Sigmoid colon (tissue), 7 donors: ENCODE data around the gene LRRC55. TPM values are rescaled to one million over a fixed set of nuclear protein-coding genes. Genes with fewer than 3 reads are reported as not detected.

Experiments
- DNase-seq: peaks from one replicate; pipeline ENCODE4 v3.0.0-alpha.2; 2019
- H3K27ac ChIP-seq, 4 donors: fragments of 200-600 bp; sonication (generic); one replicate each; pipeline ENCODE4 v1.5.1; 2016 to 2019; ENCODE audit warnings: mild to moderate bottlenecking in 1 of 4
- H3K27me3 ChIP-seq, 3 donors: fragments of 200-600 bp; sonication (generic); one replicate each; pipeline ENCODE4 v1.5.1; 2019; ENCODE audit warnings: mild to moderate bottlenecking in 1 of 3
- H3K36me3 ChIP-seq, 4 donors: fragments of 200-600 bp; sonication (generic); one replicate each; pipeline ENCODE4 v1.5.1; 2016 to 2019
- H3K4me1 ChIP-seq, 4 donors: fragments of 200-600 bp; sonication (generic); one replicate each; pipeline ENCODE4 v1.5.1; 2017 to 2019
- H3K4me3 ChIP-seq, 4 donors: fragments of 200-600 bp; sonication (generic); one replicate each; pipeline ENCODE4 v1.5.1; 2017 to 2019; ENCODE audit warnings: mild to moderate bottlenecking in 2 of 4, moderate library complexity in 1 of 4
- H3K9me3 ChIP-seq, 4 donors: fragments of 200-600 bp in 3 of 4; sonication (generic) in 3 of 4; one replicate each; pipeline versions ENCODE4 v1.5.1 to v1.6.1; 2013 to 2019
- CTCF ChIP-seq, 4 experiments: fragments of 450-650 bp in 3 of 4; fragments of 200-600 bp in 1 of 4; IDR thresholded peaks; one replicate each; pipeline ENCODE4 v1.5.1; 2016 to 2019; ENCODE audit warnings: antibody characterized with exemption in 4 of 4, mild to moderate bottlenecking in 3 of 4, moderate library complexity in 2 of 4
- EP300 ChIP-seq, 4 donors: sonication (generic); formaldehyde crosslinking; IDR thresholded peaks; one replicate each; pipeline ENCODE4 v1.6.1; 2017; ENCODE audit warnings: antibody characterized with exemption in 4 of 4
- POLR2A ChIP-seq, 2 donors: fragments of 450-650 bp; IDR thresholded peaks; one replicate each; pipeline ENCODE4 v1.6.1; 2016; ENCODE audit warnings: antibody characterized with exemption in 2 of 2, mild to moderate bottlenecking in 2 of 2, moderate library complexity in 2 of 2
- POLR2AphosphoS5 ChIP-seq, 4 donors: sonication (generic); formaldehyde crosslinking; IDR thresholded peaks; one replicate each; pipeline ENCODE4 v1.6.1; 2017; ENCODE audit warnings: antibody characterized with exemption in 4 of 4
- WGBS, 2 donors: extraction: QIAGEN DNeasy Blood & Tissue Kit; methylation state at CpG; one replicate each; pipeline ENCODE4 v1.1.7; 2013; 5-methylcytosine and 5-hydroxymethylcytosine counted together
- intact Hi-C: fragments of 100-400 bp; cut with DNase I; formaldehyde crosslinking; loops from one replicate; pipeline ENCODE4 v1.15.1; 2023
- polyA plus RNA-seq, 3 donors: library from polyadenylated mRNA; stranded (reverse); fragments of 200-250 nt; gene quantifications; one replicate each; pipeline ENCODE4 v1.2.3, GENCODE V29; 2013
- total RNA-seq, 4 donors: library from RNA; depleted of rRNA; stranded (reverse); fragments of >200 nt; gene quantifications; one replicate each; pipeline ENCODE4 v1.1.0, GENCODE V29; 2016
- donor health status: healthy with polysubstance abuse.
- donor health status: Bipolar disorder and iron deficiency.
- donor health status: healthy.

The LRRC55 gene
- total and polyA plus RNA-seq, 7 donors = 0.63 to 1.4 (median 0.83) TPM; not detected in 2

GRCh38 chr11:57180081-57180561 lies 1.6 kb upstream of the LRRC55 start:
- DNase-seq = no peak
- H3K27ac ChIP-seq = no peak overlapping the region
- no peaks in the 10 kb centered on the region for H3K9me3 ChIP-seq
- TF ChIP-seq EP300 (IDR thresholded peaks at IDR 0.05) (no peak), POLR2A (IDR thresholded peaks at IDR 0.05) (no peak), POLR2AphosphoS5 (IDR thresholded peaks at IDR 0.05) (no peak), CTCF (IDR thresholded peaks at IDR 0.05) (no peak)
- no peaks in the 10 kb centered on the region for H3K36me3 ChIP-seq
- intact Hi-C loops = no loop called here
- H3K4me3 ChIP-seq = no peak overlapping the region
- peaks cover 0 to 34% (median 16%) of the 10 kb centered on the region in 3 donors for H3K27me3 ChIP-seq
- 12 to 28% methylated on average over 24 of the region's 24 CpGs for WGBS, 2 donors
- H3K4me1 ChIP-seq = peaks cover 0 to 11% (median 4%) of the 10 kb centered on the region in 4 donors

- intact Hi-C loops = no loop called here
- Histone ChIP-seq H3K4me3 (no peak overlapping the region), H3K27me3 (peaks cover 0 to 34% (median 16%) of the 10 kb centered on the region in 3 donors), H3K27ac (no peak overlapping the region), H3K4me1 (peaks cover 0 to 11% (median 4%) of the 10 kb centered on the region in 4 donors), H3K9me3 (no peaks in the 10 kb centered on the region), H3K36me3 (no peaks in the 10 kb centered on the region)
- no peak for TF ChIP-seq POLR2A (IDR thresholded peaks at IDR 0.05)
- no peak for TF ChIP-seq POLR2AphosphoS5 (IDR thresholded peaks at IDR 0.05)
- no peak for TF ChIP-seq CTCF (IDR thresholded peaks at IDR 0.05)
- no peak for TF ChIP-seq EP300 (IDR thresholded peaks at IDR 0.05)
- 18 to 56% methylated on average over 2 of the region's 2 CpGs for WGBS, 2 donors
- DNase-seq = no peak
Observed at GRCh38 chr11:57180964-57181363, 789 bp upstream of the LRRC55 start.

GRCh38 chr11:57182896-57183295 lies 1.1 kb downstream of the LRRC55 start:
- intact Hi-C loops = no loop called here
- 87 to 93% methylated on average over 3 of the region's 3 CpGs for WGBS, 2 donors
- Histone ChIP-seq H3K27me3 (peaks cover 0 to 34% (median 16%) of the 10 kb centered on the region in 3 donors), H3K4me1 (peaks cover 0 to 11% (median 4%) of the 10 kb centered on the region in 4 donors), H3K4me3 (no peak overlapping the region), H3K27ac (no peak overlapping the region), H3K9me3 (no peaks in the 10 kb centered on the region), H3K36me3 (no peaks in the 10 kb centered on the region)
- TF ChIP-seq POLR2A (IDR thresholded peaks at IDR 0.05) (no peak), POLR2AphosphoS5 (IDR thresholded peaks at IDR 0.05) (no peak), EP300 (IDR thresholded peaks at IDR 0.05) (no peak), CTCF (IDR thresholded peaks at IDR 0.05) (no peak)
- DNase-seq = no peak

GRCh38 chr11:57190548-57190947 lies 8.8 kb downstream of the LRRC55 start:
- intact Hi-C loops = no loop called here
- no peak for TF ChIP-seq EP300 (IDR thresholded peaks at IDR 0.05)
- no peak for TF ChIP-seq CTCF (IDR thresholded peaks at IDR 0.05)
- no peak for TF ChIP-seq POLR2A (IDR thresholded peaks at IDR 0.05)
- TF ChIP-seq POLR2AphosphoS5 (IDR thresholded peaks at IDR 0.05) = no peak
- Histone ChIP-seq H3K4me3 (no peak overlapping the region), H3K27ac (no peak overlapping the region), H3K36me3 (no peaks in the 10 kb centered on the region), H3K4me1 (no peaks in the 10 kb centered on the region), H3K9me3 (no peaks in the 10 kb centered on the region), H3K27me3 (no peaks in the 10 kb centered on the region)
- DNase-seq = no peak
- 94 to 96% methylated on average over 4 of the region's 4 CpGs for WGBS, 2 donors
